GM15510 (cell line): ENCODE data around the gene DUSP8.

Source experiments
- POLR2A ChIP-seq: IDR thresholded peaks from 3 replicates; pipeline ENCODE4 v1.6.1; 2011; ENCODE audit warnings: borderline replicate concordance; ENCODE audit not compliant: insufficient read length; ENCODE audit errors: extremely low read depth

The DUSP8 gene

DNA sequence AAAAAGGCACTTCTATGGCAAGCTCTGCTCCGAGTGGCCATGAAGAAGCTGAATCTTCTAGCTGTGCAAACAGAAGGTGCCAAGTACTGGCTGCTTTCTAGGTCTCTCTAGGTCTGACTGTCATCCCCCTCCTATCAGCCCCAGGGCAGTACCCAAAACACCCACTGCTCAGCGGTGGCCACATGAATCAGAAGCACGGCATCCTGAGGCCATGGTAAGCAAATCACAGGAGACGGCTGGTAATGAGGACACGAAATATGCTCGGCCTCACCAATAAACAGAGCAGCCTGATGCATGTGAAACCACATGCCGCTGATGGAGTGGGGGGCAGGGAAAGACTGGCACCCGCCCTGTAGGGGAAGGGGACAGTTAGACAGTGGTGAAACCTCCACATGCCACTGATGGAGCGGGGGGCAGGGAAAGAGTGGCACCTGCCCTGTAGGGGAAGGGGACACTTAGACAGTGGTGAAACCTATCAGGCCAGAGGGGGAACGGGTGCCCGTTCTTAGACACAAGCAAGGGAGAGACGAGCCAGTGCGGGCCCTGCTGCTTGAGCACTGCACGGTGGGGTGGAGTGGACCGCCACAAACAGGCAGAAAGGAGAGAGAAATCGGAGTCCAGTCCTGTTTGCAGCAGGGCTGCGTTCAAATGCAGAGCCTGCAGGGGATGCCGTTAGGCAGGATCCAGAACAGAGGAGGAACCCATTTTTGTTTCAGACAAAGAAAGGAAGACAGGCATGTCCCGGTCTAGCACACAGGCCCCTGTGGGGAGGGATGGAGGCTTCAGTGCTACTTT lies 55.6 kb downstream of the DUSP8 start:
- TF ChIP-seq POLR2A, result no peak

GRCh38 chr11:1515082-1516060 lies 56.7 kb downstream of the DUSP8 start:
- no peak for TF ChIP-seq POLR2A

DNA sequence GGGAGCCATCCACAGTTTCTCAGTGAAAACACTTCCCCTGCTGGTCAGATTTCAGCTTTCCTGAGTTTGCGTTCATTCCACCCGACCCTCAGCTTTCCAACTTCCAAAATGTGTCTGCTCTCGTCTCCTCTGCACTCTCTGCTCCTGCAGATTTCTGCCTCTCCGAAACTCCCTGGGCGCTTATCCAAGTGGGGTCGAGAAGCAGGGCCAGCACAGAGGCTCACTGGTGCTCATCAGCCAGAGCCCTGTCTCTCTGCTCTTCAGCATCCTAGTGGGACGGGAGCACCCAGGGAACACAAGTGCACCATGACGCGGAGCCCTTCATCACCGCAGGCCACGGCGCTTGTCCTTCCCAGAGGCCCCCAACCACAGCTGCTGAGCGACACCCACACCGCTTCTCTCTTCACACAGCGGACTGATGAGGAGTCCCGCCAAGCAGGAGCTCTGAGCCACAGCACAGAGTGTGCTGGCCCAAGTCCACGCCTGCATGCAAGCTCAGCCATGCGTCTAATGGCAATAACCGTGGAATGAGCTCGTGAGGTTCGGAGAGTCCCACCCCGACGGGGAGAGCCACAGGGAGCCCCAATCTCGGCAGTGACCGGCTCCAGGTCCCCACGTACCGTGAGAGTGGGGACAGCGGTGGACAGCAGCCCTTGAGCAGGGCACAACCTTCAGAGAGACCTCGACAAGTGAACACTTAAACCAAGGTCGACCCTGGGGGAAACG lies 57.6 kb downstream of the DUSP8 start:
- no peak for TF ChIP-seq POLR2A

DNA sequence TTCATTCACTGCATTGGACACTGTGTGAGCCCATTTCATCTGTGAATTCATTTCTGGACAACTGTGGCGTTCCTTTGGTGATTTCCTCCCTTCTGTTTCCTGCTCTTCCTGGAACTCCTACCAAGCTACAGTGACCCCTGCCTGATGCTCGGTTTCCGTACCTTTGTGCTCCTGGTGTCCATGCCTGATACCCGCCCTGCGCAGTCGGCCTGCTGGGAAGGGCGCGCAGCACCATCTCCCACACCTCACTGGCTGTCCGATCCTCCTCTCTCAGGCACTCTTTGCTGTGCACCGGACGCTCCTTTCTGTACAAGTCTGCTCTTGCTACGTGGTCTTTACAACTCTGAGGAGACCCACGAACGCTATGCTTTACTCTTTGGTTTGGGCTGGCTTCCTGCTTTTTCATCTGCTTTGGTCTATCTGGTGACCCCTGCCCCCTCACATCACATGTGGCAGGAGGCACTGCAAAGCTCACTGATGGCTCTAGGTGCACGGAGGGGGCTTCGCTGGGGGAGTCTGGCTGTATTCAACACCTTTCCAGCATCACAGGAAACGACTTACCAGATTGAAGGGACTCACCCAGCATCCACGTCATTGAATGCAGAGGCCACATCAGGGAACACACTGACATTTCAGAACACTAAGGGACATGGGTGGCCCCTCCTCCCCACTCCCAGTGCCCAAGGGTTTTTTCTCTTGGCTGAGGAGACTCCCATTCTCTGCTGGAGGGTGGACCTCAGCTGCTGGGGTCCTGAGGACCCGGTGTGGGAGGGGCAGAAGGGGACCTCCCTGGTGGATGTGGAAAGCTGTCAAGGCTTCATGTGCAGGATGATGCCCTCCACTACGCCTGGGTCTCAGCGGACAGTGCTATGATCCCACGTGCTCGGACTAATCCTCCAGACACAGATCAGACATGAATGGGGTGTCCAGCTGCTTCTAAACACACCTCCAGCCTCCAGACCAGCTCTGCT lies 58.5 kb downstream of the DUSP8 start:
- no peak for TF ChIP-seq POLR2A

DNA sequence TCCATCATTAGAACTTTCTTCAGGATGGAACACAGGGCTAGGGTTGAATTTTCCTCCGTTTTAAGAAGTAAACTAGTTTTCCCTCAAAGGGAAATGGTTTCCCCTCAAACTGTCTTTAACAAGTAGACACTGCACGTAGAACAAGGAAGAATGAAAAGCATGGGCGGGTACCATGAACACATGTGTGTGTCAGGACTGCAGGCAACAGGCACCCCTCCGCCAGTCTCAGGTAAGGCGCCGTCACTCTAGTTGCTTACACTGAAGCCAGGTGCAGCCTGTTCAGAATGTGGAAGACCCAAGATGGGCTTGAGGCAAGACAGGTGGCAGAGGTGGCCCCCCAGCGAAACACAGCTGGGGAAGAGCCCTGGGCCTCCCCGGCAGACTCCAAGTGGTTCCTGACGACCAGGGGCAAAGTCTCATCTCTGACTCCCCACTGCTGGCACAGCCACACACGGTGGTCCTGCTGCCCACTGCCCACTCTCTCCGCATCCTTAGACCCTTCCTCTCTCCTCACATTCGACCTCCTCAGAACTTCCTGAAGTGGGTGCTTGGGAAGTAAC lies 60.1 kb downstream of the DUSP8 start:
- TF ChIP-seq POLR2A, result no peak

DNA sequence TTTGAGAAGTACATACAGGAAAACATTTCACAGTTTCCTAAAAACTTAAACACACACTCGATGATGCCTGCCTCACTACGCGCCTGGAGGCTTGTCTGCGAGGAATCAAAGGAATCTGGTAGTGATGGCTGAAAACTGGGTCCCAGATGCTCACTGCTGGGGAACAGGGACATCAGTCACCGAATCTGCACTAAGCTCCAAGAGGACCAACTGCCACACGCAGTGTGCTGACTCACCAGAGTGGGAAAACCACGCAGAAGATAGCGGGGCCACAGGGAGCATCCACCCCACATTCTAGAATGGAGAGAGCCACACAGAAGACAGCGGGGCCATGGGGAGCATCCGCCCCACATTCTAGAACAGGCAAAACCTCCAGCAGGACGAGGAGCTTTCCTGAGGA lies 61.1 kb downstream of the DUSP8 start:
- no peak for TF ChIP-seq POLR2A

DNA sequence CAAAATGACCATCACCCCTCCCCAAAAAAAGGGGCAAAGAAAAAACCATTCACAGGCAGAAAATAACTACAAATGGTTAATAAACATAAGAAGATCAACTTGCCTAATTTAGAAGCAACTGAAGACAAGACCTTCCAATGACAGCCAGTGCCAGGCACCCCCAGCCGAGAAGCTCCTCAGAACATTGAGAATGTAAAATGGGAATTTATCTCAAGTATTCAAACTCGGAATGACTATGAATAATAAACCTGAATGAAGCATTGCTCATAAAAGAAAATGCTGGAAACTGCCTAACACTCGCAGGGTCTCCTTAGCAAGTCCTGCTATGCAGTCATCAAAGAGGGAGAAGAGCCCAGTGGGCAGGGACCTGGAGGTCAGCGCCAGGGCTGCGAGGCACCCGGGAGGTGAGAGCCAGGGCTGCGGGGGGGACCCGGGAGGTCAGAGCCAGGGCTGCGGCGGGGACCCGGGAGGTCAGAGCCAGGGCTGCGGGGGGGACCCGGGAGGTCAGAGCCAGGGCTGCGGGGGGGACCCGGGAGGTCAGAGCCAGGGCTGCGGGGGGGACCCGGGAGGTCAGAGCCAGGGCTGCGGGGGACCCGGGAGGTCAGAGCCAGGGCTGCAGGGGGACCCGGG lies 62.3 kb downstream of the DUSP8 start:
- no peak for TF ChIP-seq POLR2A

DNA sequence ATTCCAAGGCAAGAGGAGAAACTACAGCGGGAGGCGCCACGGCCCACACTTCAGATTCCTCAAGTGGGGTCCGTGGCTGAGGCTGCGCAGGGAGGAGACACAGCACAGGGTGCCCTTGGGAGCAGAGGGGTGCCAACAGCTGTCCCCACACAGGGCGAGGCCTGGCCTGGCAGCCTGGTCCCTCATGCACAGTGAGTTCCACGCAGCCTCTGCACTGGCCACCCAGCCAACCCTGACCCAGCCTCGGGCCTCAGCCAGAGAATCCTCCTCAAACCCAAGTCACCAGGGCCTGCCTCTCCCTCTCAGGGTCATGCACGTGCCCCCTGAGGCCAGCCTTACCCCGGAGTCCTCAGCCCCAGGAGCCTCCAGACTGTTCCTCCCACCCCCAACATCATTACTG lies 63.1 kb downstream of the DUSP8 start:
- TF ChIP-seq POLR2A, result no peak

DNA sequence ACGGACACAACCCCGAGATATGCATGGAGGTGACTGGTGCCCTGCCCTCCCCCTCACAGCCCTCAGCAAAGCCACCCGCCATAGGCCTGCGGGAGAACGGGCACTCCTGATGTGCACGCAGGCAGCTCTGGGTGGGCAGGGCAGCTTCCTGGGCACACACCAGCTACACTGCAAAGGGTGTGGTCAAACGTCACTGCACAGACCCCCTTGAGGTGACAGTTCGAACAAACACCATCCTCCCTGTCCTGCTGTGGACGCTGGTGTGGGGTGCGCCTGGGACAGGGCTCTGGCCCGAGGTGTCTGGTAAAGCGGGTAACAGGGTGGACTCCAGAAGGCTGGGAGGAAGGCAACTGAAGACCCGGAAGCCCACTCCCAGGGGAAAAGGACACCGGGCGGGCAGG lies 63.6 kb downstream of the DUSP8 start:
- no peak for TF ChIP-seq POLR2A

DNA sequence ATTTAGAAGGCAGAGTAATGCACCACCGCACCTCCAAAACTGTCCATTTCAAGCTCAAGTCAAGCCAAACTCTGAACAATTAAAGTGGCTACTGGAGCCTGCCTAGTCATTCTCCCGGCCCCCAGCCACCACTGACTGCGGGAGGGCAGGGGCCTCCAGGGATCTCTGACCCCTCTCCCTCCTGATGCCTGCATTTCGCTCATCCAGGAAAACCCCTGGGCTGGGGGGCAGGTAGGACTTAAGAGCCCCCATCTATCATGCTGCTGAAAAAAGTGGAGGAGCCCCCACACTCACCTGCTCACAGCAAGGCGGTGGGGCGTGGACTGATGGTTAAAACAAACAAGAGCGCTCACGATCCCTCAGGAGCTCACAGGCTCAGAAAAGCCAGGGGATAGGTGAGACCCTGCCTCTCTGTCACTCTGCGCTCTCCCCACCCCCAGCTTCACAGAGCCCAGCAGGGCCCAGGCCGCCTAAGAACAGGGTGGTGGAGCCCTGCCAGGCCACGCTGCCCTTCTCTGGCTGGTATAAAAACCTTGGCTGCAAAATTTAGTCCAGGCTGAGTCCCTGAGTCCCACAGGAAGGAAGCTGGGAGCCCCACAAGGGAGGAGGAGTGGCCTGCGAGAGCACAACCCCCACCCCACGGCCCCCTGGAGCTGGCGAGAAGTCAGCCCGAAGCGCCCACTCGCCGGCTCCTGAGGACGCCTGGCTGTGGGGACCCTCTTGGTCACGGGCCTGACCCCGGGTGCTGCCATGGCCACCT lies 64.5 kb downstream of the DUSP8 start:
- no peak for TF ChIP-seq POLR2A

DNA sequence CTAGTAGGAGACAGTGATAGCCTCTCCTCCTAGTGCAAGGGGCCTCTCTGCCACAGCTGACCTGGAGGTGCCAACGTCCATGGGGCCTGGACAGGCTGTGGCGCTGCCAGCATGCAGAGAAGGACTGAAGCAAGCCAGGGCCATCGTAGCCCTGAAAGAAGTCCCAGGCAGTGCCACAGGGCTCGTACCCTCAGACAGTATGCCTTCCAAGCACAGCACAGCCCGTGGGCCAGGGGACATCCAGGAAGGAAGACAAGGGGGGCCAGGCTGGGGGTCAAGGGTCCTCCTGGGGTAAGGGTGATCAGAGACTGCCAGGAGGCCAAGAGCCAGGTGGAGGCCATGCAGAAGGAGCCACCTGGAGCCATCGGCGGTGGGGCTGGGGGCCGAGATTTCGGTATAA lies 65.1 kb downstream of the DUSP8 start:
- TF ChIP-seq POLR2A, result no peak

DNA sequence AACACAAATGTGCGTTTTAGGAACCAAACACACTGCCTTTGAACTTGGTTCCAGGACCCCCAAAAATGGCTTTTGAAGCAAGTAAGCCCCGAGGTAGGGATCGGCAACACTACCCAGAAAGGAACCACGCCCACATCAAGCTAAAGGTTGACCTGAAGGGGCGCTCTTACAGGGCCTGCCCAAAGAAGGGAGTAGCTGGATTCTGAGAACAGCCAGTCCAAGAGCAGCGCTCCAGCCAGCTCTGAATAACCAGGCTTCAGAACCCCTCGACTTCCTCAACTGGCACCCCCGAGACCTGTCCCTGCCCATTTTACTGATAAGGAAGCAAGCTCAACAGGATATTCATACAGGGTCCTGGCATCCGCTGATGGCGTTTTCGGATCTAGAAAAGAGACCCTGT lies 66.6 kb downstream of the DUSP8 start:
- no peak for TF ChIP-seq POLR2A
